ENCODE data around the gene SUGCT.

DNA sequence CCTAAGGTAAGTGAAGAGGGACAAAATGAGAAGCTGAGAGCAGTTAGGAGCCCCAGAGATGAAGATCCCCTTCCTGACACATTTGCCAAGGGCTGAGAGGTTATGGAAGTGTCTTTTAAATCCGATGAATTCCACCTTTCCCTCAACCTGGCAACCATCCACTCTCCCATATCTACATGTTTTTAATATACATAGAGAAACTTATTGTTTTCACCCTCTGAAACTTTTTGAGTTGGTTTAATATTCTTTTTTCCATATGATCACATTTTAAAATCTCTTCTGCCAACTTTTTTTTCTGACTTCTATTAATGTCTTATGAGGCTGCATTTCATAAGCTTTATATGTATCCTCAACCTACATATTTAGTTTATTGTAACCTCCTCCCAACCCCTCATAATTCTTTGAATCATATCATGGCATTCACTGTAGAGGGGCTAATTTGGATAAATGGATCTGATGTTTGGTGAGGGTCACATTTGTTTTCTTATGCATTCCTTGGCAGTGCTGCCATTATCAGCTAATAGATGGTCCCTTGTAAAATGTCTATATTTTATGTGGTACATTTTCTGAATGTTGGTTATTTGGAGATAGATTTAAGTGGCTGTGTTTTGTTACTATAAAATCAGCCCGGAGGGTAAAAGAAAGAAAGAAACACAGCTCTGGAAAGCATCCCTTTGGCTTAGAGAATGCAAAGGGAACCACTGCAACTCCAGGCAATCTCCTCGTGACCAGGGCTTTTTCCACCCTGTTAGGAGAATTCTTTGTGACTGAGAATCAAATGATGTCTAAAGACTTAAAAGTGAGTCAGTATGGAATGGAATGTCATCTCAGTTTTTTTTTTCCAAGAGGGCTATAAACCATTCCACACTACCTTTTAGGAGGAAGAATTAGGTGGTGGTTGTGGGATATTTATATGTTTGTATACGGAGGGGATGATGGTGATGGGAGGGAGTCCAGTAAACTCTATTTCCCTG lies 334.4 kb downstream of the SUGCT start:
- TF ChIP-seq GABPA (IDR thresholded peaks at IDR 0.05; ENCODE audit: low read depth) (peak; percentile 17; the same call in 1 of the 2 replicates), CTCF (IDR thresholded peaks at IDR 0.05) (no peak), JUND (IDR thresholded peaks at IDR 0.05) (peak; percentile 95), RCOR1 (IDR thresholded peaks at IDR 0.05; ENCODE audit: low read length) (0 out of 2 replicates have a peak, but pooled peaks have one; percentile 8), GATA2 (CRISPR knock-in tag; IDR thresholded peaks at IDR 0.05) (no peak), CHD2 (IDR thresholded peaks at IDR 0.05; ENCODE audit: low read length, partially characterized antibody) (peak; percentile 16), TEAD4 (IDR thresholded peaks at IDR 0.05; ENCODE audit: borderline replicate concordance, insufficient read depth) (peak; percentile 87), USF1 (IDR thresholded peaks at IDR 0.05; ENCODE audit: borderline replicate concordance, low read depth) (peak; percentile 82; the same call in 1 of the 2 replicates), REST (IDR thresholded peaks at IDR 0.05; ENCODE audit: low read depth, low read length) (peak; percentile 61; the same call in 1 of the 2 replicates), FOSL2 (IDR thresholded peaks at IDR 0.05; ENCODE audit: borderline replicate concordance, low read depth) (peak; percentile 95), SIN3A (IDR thresholded peaks at IDR 0.05; ENCODE audit: borderline replicate concordance, low read depth, low read length) (no peak), POLR2AphosphoS5 (IDR thresholded peaks at IDR 0.05; ENCODE audit: low read depth, low read length) (peak; percentile 80)
- TF ChIP-seq, protein P1, sequence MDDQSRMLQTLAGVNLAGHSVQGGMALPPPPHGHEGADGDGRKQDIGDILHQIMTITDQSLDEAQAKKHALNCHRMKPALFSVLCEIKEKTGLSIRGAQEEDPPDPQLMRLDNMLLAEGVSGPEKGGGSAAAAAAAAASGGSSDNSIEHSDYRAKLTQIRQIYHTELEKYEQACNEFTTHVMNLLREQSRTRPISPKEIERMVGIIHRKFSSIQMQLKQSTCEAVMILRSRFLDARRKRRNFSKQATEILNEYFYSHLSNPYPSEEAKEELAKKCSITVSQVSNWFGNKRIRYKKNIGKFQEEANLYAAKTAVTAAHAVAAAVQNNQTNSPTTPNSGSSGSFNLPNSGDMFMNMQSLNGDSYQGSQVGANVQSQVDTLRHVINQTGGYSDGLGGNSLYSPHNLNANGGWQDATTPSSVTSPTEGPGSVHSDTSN (IDR thresholded peaks at IDR 0.05), result peak; percentile 87
- TF ChIP-seq, protein P2, sequence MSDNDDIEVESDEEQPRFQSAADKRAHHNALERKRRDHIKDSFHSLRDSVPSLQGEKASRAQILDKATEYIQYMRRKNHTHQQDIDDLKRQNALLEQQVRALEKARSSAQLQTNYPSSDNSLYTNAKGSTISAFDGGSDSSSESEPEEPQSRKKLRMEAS (IDR thresholded peaks at IDR 0.05; ENCODE audit: low read depth), result peak; percentile 86

Measured in SK-N-SH (cell line).